Measurements from ENCODE around the gene MELTF.

The MELTF gene

GRCh38 chr3:197003461-197004385 lies 25.9 kb downstream of the MELTF start:
- Histone ChIP-seq H3K9ac (ENCODE audit: low read length) (peak overlapping the region; percentile 92), H2AFZ (ENCODE audit: low read depth, low read length) (no peak overlapping the region; the same call in 1 of the 2 replicates), H3K27me3 (ENCODE audit: low read depth, low read length) (no peaks in the 10 kb centered on the region), H4K20me1 (ENCODE audit: insufficient read depth, low read length) (no peaks in the 10 kb centered on the region), H3K4me2 (ENCODE audit: low read length) (peak overlapping the region; percentile 80), H3K4me3 (ENCODE audit: low read length) (peak overlapping the region; percentile 82), H3K4me1 (ENCODE audit: low read length) (peaks cover 30% of the 10 kb centered on the region), H3K27ac (ENCODE audit: low read length) (peak overlapping the region; percentile 64), H3K79me2 (ENCODE audit: low read length) (no peaks in the 10 kb centered on the region), H3K9me3 (ENCODE audit: insufficient read depth, low read length) (no peaks in the 10 kb centered on the region), H3K36me3 (replicated peaks; ENCODE audit: low read depth, low read length) (no peaks in the 10 kb centered on the region)
- TF ChIP-seq CTCF (IDR thresholded peaks at IDR 0.05; ENCODE audit: low read depth, low read length) (no peak), EZH2phosphoT487 (IDR thresholded peaks at IDR 0.05; ENCODE audit: low read depth) (no peak)

GRCh38 chr3:197002701-197003454 lies 26.7 kb downstream of the MELTF start:
- Histone ChIP-seq H3K4me2 (ENCODE audit: low read length) (peak overlapping the region; percentile 87), H4K20me1 (ENCODE audit: insufficient read depth, low read length) (no peaks in the 10 kb centered on the region), H3K27ac (ENCODE audit: low read length) (peak overlapping the region; percentile 64), H2AFZ (ENCODE audit: low read depth, low read length) (peak overlapping the region; percentile 71), H3K4me1 (ENCODE audit: low read length) (peaks cover 30% of the 10 kb centered on the region), H3K4me3 (ENCODE audit: low read length) (peak overlapping the region; percentile 82), H3K36me3 (replicated peaks; ENCODE audit: low read depth, low read length) (no peaks in the 10 kb centered on the region), H3K27me3 (ENCODE audit: low read depth, low read length) (no peaks in the 10 kb centered on the region), H3K9ac (ENCODE audit: low read length) (peak overlapping the region; percentile 92), H3K9me3 (ENCODE audit: insufficient read depth, low read length) (no peaks in the 10 kb centered on the region), H3K79me2 (ENCODE audit: low read length) (no peaks in the 10 kb centered on the region)
- TF ChIP-seq EZH2phosphoT487 (IDR thresholded peaks at IDR 0.05; ENCODE audit: low read depth) (no peak), CTCF (IDR thresholded peaks at IDR 0.05; ENCODE audit: low read depth, low read length) (peak; percentile 53)

- Histone ChIP-seq H3K27ac (ENCODE audit: low read length) (peak overlapping the region; percentile 64), H3K4me3 (ENCODE audit: low read length) (peak overlapping the region; percentile 82), H3K36me3 (replicated peaks; ENCODE audit: low read depth, low read length) (no peaks in the 10 kb centered on the region), H2AFZ (ENCODE audit: low read depth, low read length) (peak overlapping the region; percentile 71), H3K4me1 (ENCODE audit: low read length) (peaks cover 30% of the 10 kb centered on the region), H3K27me3 (ENCODE audit: low read depth, low read length) (no peaks in the 10 kb centered on the region), H3K9me3 (ENCODE audit: insufficient read depth, low read length) (no peaks in the 10 kb centered on the region), H4K20me1 (ENCODE audit: insufficient read depth, low read length) (no peaks in the 10 kb centered on the region), H3K4me2 (ENCODE audit: low read length) (peak overlapping the region; percentile 87), H3K79me2 (ENCODE audit: low read length) (no peaks in the 10 kb centered on the region), H3K9ac (ENCODE audit: low read length) (peak overlapping the region; percentile 92)
- no peak for TF ChIP-seq CTCF (IDR thresholded peaks at IDR 0.05; ENCODE audit: low read depth, low read length)
Observed at GRCh38 chr3:197001972-197002700, 27.5 kb downstream of the MELTF start.

All from OCI-LY3 (cell line).